SK-N-MC (cell line): ENCODE data around the gene LRRC40.
"Not testable (repeated sequence)": the region's sequence is repeated elsewhere in the genome, so short reads cannot be mapped to it uniquely, and the experiment has no call there.

Experiments used
- EZH2 ChIP-seq: fragments of 200-600 bp; sonication (generic); IDR thresholded peaks from one replicate; pipeline ENCODE4 v1.6.1; 2017; ENCODE audit warnings: antibody characterized with exemption
- FOXP2 ChIP-seq: optimal IDR thresholded peaks from 2 replicates; pipeline ENCODE3; 2011; ENCODE audit warnings: mild to moderate bottlenecking, moderate library complexity; ENCODE audit not compliant: insufficient read depth; ENCODE audit errors: extremely low read length, control extremely low read depth
- POLR2AphosphoS5 ChIP-seq: IDR thresholded peaks from 2 replicates; pipeline ENCODE4 v1.6.1; 2012; ENCODE audit warnings: mild to moderate bottlenecking, low read depth, low read length, borderline replicate concordance

GRCh38 chr1:70185181-70185580 is 20.2 kb downstream of the LRRC40 start:
- TF ChIP-seq EZH2, POLR2AphosphoS5, FOXP2: not testable (repeated sequence)
